ENCODE results near the gene PTPRN2. TPM values are rescaled to one million over a fixed set of nuclear protein-coding genes. Genes with fewer than 3 reads are reported as not detected.

Gene PTPRN2
- total RNA-seq, 5 donors from 2014 or later (not counting 1 experiment from before 2014, with no cell fraction given): 0.60 to 1.7 (median 0.82) TPM

- ChIA-PET POLR2A (no interaction called here), CTCF (no interaction called here)
- Histone ChIP-seq H3K36me3 (ENCODE audit: control insufficient read depth in 2 of 2, extremely low read depth in 1 of 2, insufficient read depth in 1 of 2, low read length in 1 of 2) (no peaks in the 10 kb centered on the region), H3K27ac (ENCODE audit: low read length) (no peak overlapping the region), H3K27me3 (replicated peaks in 1 of 2; ENCODE audit: control insufficient read depth in 2 of 2, extremely low read depth in 1 of 2, insufficient read depth in 2 of 2, low read length in 1 of 2) (peaks cover 0 to 17% of the 10 kb centered on the region in 2 experiments), H3K4me3 (ENCODE audit: control insufficient read depth in 1 of 2, extremely low read depth in 1 of 2, low read length in 1 of 2) (no peak overlapping the region), H3K9me3 (no peaks in the 10 kb centered on the region), H3K4me1 (ENCODE audit: control insufficient read depth in 1 of 2, extremely low read depth in 1 of 2, insufficient read depth in 2 of 2, low read length in 2 of 2) (peaks cover 8% of the 10 kb centered on the region in 2 experiments)
- Mint-ChIP-seq H3K4me1 (peaks cover 0 to 6% (median 4%) of the 10 kb centered on the region in 3 donors), H3K27me3 (peaks cover 0 to 6% of the 10 kb centered on the region in 2 donors), H3K9me3 (peaks cover 8 to 12% (median 10%) of the 10 kb centered on the region in 3 donors), H3K27ac (peak overlapping the region; percentile 42 to 69), H3K4me3 (no peak overlapping the region), H3K36me3 (no peaks in the 10 kb centered on the region)
- ATAC-seq (replicated peaks in 1 of 4): peak in 2 of 4 experiments; percentile 38 to 43
- WGBS (ENCODE audit: insufficient coverage): 72% methylated on average over 4 of the region's 5 CpGs
- no peak for DNase-seq
Observed at GRCh38 chr7:157932498-157933218, 655.0 kb downstream of the PTPRN2 start.

GRCh38 chr7:157930926-157931466 lies 656.6 kb downstream of the PTPRN2 start:
- peaks cover 8 to 12% (median 10%) of the 10 kb centered on the region in 3 donors for H3K9me3 Mint-ChIP-seq
- no peak overlapping the region for H3K4me3 Mint-ChIP-seq
- POLR2A ChIA-PET: no interaction called here
- ATAC-seq (replicated peaks in 1 of 4): no peak
- H3K27me3 Mint-ChIP-seq: peaks cover 0 to 4% of the 10 kb centered on the region in 2 donors
- Histone ChIP-seq H3K4me3 (ENCODE audit: control insufficient read depth in 1 of 2, extremely low read depth in 1 of 2, low read length in 1 of 2) (no peak overlapping the region), H3K36me3 (ENCODE audit: control insufficient read depth in 2 of 2, extremely low read depth in 1 of 2, insufficient read depth in 1 of 2, low read length in 1 of 2) (no peaks in the 10 kb centered on the region), H3K27ac (ENCODE audit: low read length) (no peak overlapping the region), H3K27me3 (replicated peaks in 1 of 2; ENCODE audit: control insufficient read depth in 2 of 2, extremely low read depth in 1 of 2, insufficient read depth in 2 of 2, low read length in 1 of 2) (peaks cover 0 to 23% of the 10 kb centered on the region in 2 experiments), H3K4me1 (ENCODE audit: control insufficient read depth in 1 of 2, extremely low read depth in 1 of 2, insufficient read depth in 2 of 2, low read length in 2 of 2) (peaks cover 16 to 25% of the 10 kb centered on the region in 2 experiments), H3K9me3 (no peaks in the 10 kb centered on the region)
- H3K36me3 Mint-ChIP-seq: no peaks in the 10 kb centered on the region
- no peak for DNase-seq
- no peak overlapping the region for H3K27ac Mint-ChIP-seq
- CTCF ChIA-PET: no interaction called here
- peaks cover 7 to 15% (median 15%) of the 10 kb centered on the region in 3 donors for H3K4me1 Mint-ChIP-seq
- WGBS (ENCODE audit: insufficient coverage): 77% methylated on average over 11 of the region's 13 CpGs

- no peak for ATAC-seq (replicated peaks in 1 of 4)
- H3K9me3 ChIP-seq: no peaks in the 10 kb centered on the region
- ChIA-PET CTCF (no interaction called here), POLR2A (no interaction called here)
- no peak for DNase-seq
- H3K4me3 Mint-ChIP-seq: no peak overlapping the region
- peaks cover 8 to 12% (median 10%) of the 10 kb centered on the region in 3 donors for H3K9me3 Mint-ChIP-seq
- H3K4me1 Mint-ChIP-seq: peaks cover 12 to 21% (median 20%) of the 10 kb centered on the region in 3 donors
- H3K27me3 ChIP-seq (replicated peaks in 1 of 2; ENCODE audit: control insufficient read depth in 2 of 2, extremely low read depth in 1 of 2, insufficient read depth in 2 of 2, low read length in 1 of 2): peaks cover 0 to 25% of the 10 kb centered on the region in 2 experiments
- H3K4me3 ChIP-seq (ENCODE audit: control insufficient read depth in 1 of 2, extremely low read depth in 1 of 2, low read length in 1 of 2): no peak overlapping the region
- peaks cover 0 to 4% of the 10 kb centered on the region in 2 donors for H3K27me3 Mint-ChIP-seq
- H3K4me1 ChIP-seq (ENCODE audit: control insufficient read depth in 1 of 2, extremely low read depth in 1 of 2, insufficient read depth in 2 of 2, low read length in 2 of 2): peaks cover 22 to 26% of the 10 kb centered on the region in 2 experiments
- no peaks in the 10 kb centered on the region for H3K36me3 Mint-ChIP-seq
- 63% methylated on average over 4 of the region's 6 CpGs for WGBS (ENCODE audit: insufficient coverage)
- no peak overlapping the region for H3K27ac ChIP-seq (ENCODE audit: low read length)
- H3K27ac Mint-ChIP-seq: no peak overlapping the region
- H3K36me3 ChIP-seq (ENCODE audit: control insufficient read depth in 2 of 2, extremely low read depth in 1 of 2, insufficient read depth in 1 of 2, low read length in 1 of 2): no peaks in the 10 kb centered on the region
Observed at GRCh38 chr7:157930441-157930840, 657.2 kb downstream of the PTPRN2 start.

- WGBS (ENCODE audit: insufficient coverage): 86% methylated on average over 14 of the region's 16 CpGs
- peaks cover 0 to 27% of the 10 kb centered on the region in 2 experiments for H3K27me3 ChIP-seq (replicated peaks in 1 of 2; ENCODE audit: control insufficient read depth in 2 of 2, extremely low read depth in 1 of 2, insufficient read depth in 2 of 2, low read length in 1 of 2)
- H3K4me1 ChIP-seq (ENCODE audit: control insufficient read depth in 1 of 2, extremely low read depth in 1 of 2, insufficient read depth in 2 of 2, low read length in 2 of 2): peaks cover 22 to 26% of the 10 kb centered on the region in 2 experiments
- no peak overlapping the region for H3K4me3 ChIP-seq (ENCODE audit: control insufficient read depth in 1 of 2, extremely low read depth in 1 of 2, low read length in 1 of 2)
- ChIA-PET CTCF (no interaction called here), POLR2A (no interaction called here)
- no peak for ATAC-seq (replicated peaks in 1 of 4)
- Mint-ChIP-seq H3K4me1 (peaks cover 12 to 21% (median 20%) of the 10 kb centered on the region in 3 donors), H3K27me3 (peaks cover 0 to 4% of the 10 kb centered on the region in 2 donors), H3K4me3 (no peak overlapping the region), H3K27ac (no peak overlapping the region), H3K9me3 (peaks cover 8 to 12% (median 10%) of the 10 kb centered on the region in 3 donors), H3K36me3 (no peaks in the 10 kb centered on the region)
- H3K27ac ChIP-seq (ENCODE audit: low read length): no peak overlapping the region
- no peak for DNase-seq
- H3K9me3 ChIP-seq: no peaks in the 10 kb centered on the region
- H3K36me3 ChIP-seq (ENCODE audit: control insufficient read depth in 2 of 2, extremely low read depth in 1 of 2, insufficient read depth in 1 of 2, low read length in 1 of 2): no peaks in the 10 kb centered on the region
Observed at GRCh38 chr7:157929671-157930070, 658.0 kb downstream of the PTPRN2 start.

- Histone ChIP-seq H3K27ac (ENCODE audit: low read length) (no peak overlapping the region), H3K9me3 (no peaks in the 10 kb centered on the region), H3K27me3 (replicated peaks in 1 of 2; ENCODE audit: control insufficient read depth in 2 of 2, extremely low read depth in 1 of 2, insufficient read depth in 2 of 2, low read length in 1 of 2) (peaks cover 0 to 32% of the 10 kb centered on the region in 2 experiments), H3K4me1 (ENCODE audit: control insufficient read depth in 1 of 2, extremely low read depth in 1 of 2, insufficient read depth in 2 of 2, low read length in 2 of 2) (peaks cover 22 to 26% of the 10 kb centered on the region in 2 experiments), H3K36me3 (ENCODE audit: control insufficient read depth in 2 of 2, extremely low read depth in 1 of 2, insufficient read depth in 1 of 2, low read length in 1 of 2) (no peaks in the 10 kb centered on the region), H3K4me3 (ENCODE audit: control insufficient read depth in 1 of 2, extremely low read depth in 1 of 2, low read length in 1 of 2) (no peak overlapping the region)
- Mint-ChIP-seq H3K4me1 (peaks cover 12 to 21% (median 20%) of the 10 kb centered on the region in 3 donors), H3K36me3 (no peaks in the 10 kb centered on the region), H3K27me3 (peaks cover 0 to 4% of the 10 kb centered on the region in 2 donors), H3K27ac (no peak overlapping the region), H3K9me3 (peaks cover 7 to 9% (median 8%) of the 10 kb centered on the region in 3 donors), H3K4me3 (no peak overlapping the region)
- CTCF ChIA-PET: no interaction called here
- POLR2A ChIA-PET: interaction anchor here in 1 of 2 donors (0.6 kb wide), 1 partner anchor 23 kb away, joined by 10 read pairs; no protein-coding TSS in a partner anchor
- ATAC-seq (replicated peaks in 1 of 4) (no peak), DNase-seq (no peak)
- WGBS (ENCODE audit: insufficient coverage): 77% methylated on average over 11 of the region's 14 CpGs
Observed at GRCh38 chr7:157928808-157929425, 658.7 kb downstream of the PTPRN2 start.

- peaks cover 22 to 26% of the 10 kb centered on the region in 2 experiments for H3K4me1 ChIP-seq (ENCODE audit: control insufficient read depth in 1 of 2, extremely low read depth in 1 of 2, insufficient read depth in 2 of 2, low read length in 2 of 2)
- ATAC-seq (replicated peaks in 1 of 4): no peak
- Mint-ChIP-seq H3K9me3 (peaks cover 7 to 8% (median 8%) of the 10 kb centered on the region in 3 donors), H3K36me3 (no peaks in the 10 kb centered on the region), H3K4me1 (peaks cover 12 to 21% (median 20%) of the 10 kb centered on the region in 3 donors), H3K4me3 (no peak overlapping the region), H3K27ac (peak overlapping the region in 1 of 2 donors; percentile 46), H3K27me3 (peaks cover 0 to 4% of the 10 kb centered on the region in 2 donors)
- peaks cover 0 to 32% of the 10 kb centered on the region in 2 experiments for H3K27me3 ChIP-seq (replicated peaks in 1 of 2; ENCODE audit: control insufficient read depth in 2 of 2, extremely low read depth in 1 of 2, insufficient read depth in 2 of 2, low read length in 1 of 2)
- no peaks in the 10 kb centered on the region for H3K36me3 ChIP-seq (ENCODE audit: control insufficient read depth in 2 of 2, extremely low read depth in 1 of 2, insufficient read depth in 1 of 2, low read length in 1 of 2)
- DNase-seq: no peak
- 80% methylated on average over 5 of the region's 12 CpGs for WGBS (ENCODE audit: insufficient coverage)
- H3K27ac ChIP-seq (ENCODE audit: low read length): no peak overlapping the region
- H3K4me3 ChIP-seq (ENCODE audit: control insufficient read depth in 1 of 2, extremely low read depth in 1 of 2, low read length in 1 of 2): no peak overlapping the region
- H3K9me3 ChIP-seq: no peaks in the 10 kb centered on the region
- ChIA-PET POLR2A (interaction anchor here in 1 of 2 donors (0.6 kb wide), 1 partner anchor 23 kb away, joined by 10 read pairs; no protein-coding TSS in a partner anchor), CTCF (no interaction called here)
Observed at GRCh38 chr7:157928171-157928794, 659.3 kb downstream of the PTPRN2 start.
